DOHH2 (cell line): ENCODE results near the gene TAF4.
"Not testable (repeated sequence)": the region's sequence is repeated elsewhere in the genome, so short reads cannot be mapped to it uniquely, and the experiment has no call there.

ENCODE experiments used
- H3F3A ChIP-seq: fragments of 200-600 bp; sonication (generic), shearing (Covaris generic); 2 replicates; pipeline ENCODE4 v1.6.0; 2016; ENCODE audit warnings: antibody characterized with exemption, mild to moderate bottlenecking; ENCODE audit not compliant: control insufficient read depth, insufficient read depth
- H3K27ac ChIP-seq: fragments of 200-600 bp; sonication (generic); 2 replicates; pipeline ENCODE4 v1.5.1; 2014; ENCODE audit warnings: low read depth, mild to moderate bottlenecking, low read length, moderate library complexity
- H3K27me3 ChIP-seq: fragments of 200-600 bp; sonication (generic); 2 replicates; pipeline ENCODE4 v1.6.1; 2014; ENCODE audit warnings: mild to moderate bottlenecking, low read length, mixed read lengths; ENCODE audit not compliant: control insufficient read depth
- H3K36me3 ChIP-seq: fragments of 200-600 bp; sonication (generic); 2 replicates; pipeline ENCODE4 v1.6.1; 2014; ENCODE audit warnings: mild to moderate bottlenecking, low read length, moderate library complexity, mixed read lengths; ENCODE audit not compliant: control insufficient read depth
- H3K4me1 ChIP-seq: fragments of 200-600 bp; sonication (generic); 2 replicates; pipeline ENCODE4 v1.6.1; 2014; ENCODE audit warnings: mild to moderate bottlenecking, low read length, mixed read lengths; ENCODE audit not compliant: control insufficient read depth
- H3K4me2 ChIP-seq: fragments of 200-600 bp; sonication (generic); 2 replicates; pipeline ENCODE4 v1.6.0; 2014; ENCODE audit warnings: mild to moderate bottlenecking, low read length, moderate library complexity
- H3K4me3 ChIP-seq: fragments of 200-600 bp; sonication (generic); 2 replicates; pipeline ENCODE4 v1.5.1; 2014; ENCODE audit warnings: mild to moderate bottlenecking, low read length, mixed read lengths
- H3K79me2 ChIP-seq: fragments of 200-600 bp; sonication (generic); 2 replicates; pipeline ENCODE4 v1.6.1; 2014; ENCODE audit warnings: mild to moderate bottlenecking, low read length, mixed read lengths; ENCODE audit not compliant: control insufficient read depth
- H3K9me2 ChIP-seq: fragments of 200-600 bp; sonication (generic); replicated peaks from 2 replicates; pipeline ENCODE4 v1.6.1; 2014; ENCODE audit warnings: mild to moderate bottlenecking, low read length, mixed read lengths; ENCODE audit not compliant: control insufficient read depth
- H3K9me3 ChIP-seq: fragments of 200-600 bp; sonication (generic); 2 replicates; pipeline ENCODE4 v1.6.1; 2014; ENCODE audit warnings: antibody characterized with exemption, low read length, mixed read lengths; ENCODE audit not compliant: control insufficient read depth, insufficient read depth
- H4K20me1 ChIP-seq: fragments of 200-600 bp; sonication (generic); 2 replicates; pipeline ENCODE4 v1.6.0; 2014; ENCODE audit warnings: low read depth, mild to moderate bottlenecking, antibody characterized with exemption, low read length, moderate library complexity; ENCODE audit not compliant: control insufficient read depth, insufficient read depth
- CTCF ChIP-seq: fragments of 200-600 bp; sonication (generic); IDR thresholded peaks from one replicate; pipeline ENCODE4 v1.5.1; 2014; ENCODE audit warnings: antibody characterized with exemption, mild to moderate bottlenecking, low read depth, low read length; ENCODE audit not compliant: poor library complexity, severe bottlenecking
- EZH2phosphoT487 ChIP-seq: fragments of 200-600 bp; sonication (generic); IDR thresholded peaks from 2 replicates; pipeline ENCODE4 v1.6.1; 2017; ENCODE audit warnings: borderline replicate concordance, mild to moderate bottlenecking, antibody characterized with exemption, low read length, moderate library complexity, mixed read lengths

The TAF4 gene

GRCh38 chr20:61982951-61983315, 82.7 kb downstream of the TAF4 start:
- Histone ChIP-seq H3K79me2 (peaks cover 7% of the 10 kb centered on the region; the same call in 1 of the 2 replicates), H3K9me2 (no peaks in the 10 kb centered on the region), H3K9me3 (no peaks in the 10 kb centered on the region), H3K4me2 (no peak overlapping the region), H3K27ac (no peak overlapping the region), H3K36me3 (peaks cover 23% of the 10 kb centered on the region), H3K4me3 (no peak overlapping the region), H3F3A (no peaks in the 10 kb centered on the region; the same call in 1 of the 2 replicates), H3K4me1 (no peaks in the 10 kb centered on the region), H3K27me3 (no peaks in the 10 kb centered on the region), H4K20me1 (no peaks in the 10 kb centered on the region)
- TF ChIP-seq EZH2phosphoT487: no peak
- no peak for TF ChIP-seq CTCF

GRCh38 chr20:61982191-61982950, 83.3 kb downstream of the TAF4 start:
- H3F3A ChIP-seq: no peaks in the 10 kb centered on the region; the same call in 1 of the 2 replicates
- H4K20me1 ChIP-seq: no peaks in the 10 kb centered on the region
- H3K4me2 ChIP-seq: no peak overlapping the region
- peaks cover 28% of the 10 kb centered on the region for H3K36me3 ChIP-seq
- TF ChIP-seq EZH2phosphoT487: no peak
- no peak overlapping the region for H3K27ac ChIP-seq
- peaks cover 7% of the 10 kb centered on the region; the same call in 1 of the 2 replicates for H3K79me2 ChIP-seq
- no peaks in the 10 kb centered on the region for H3K27me3 ChIP-seq
- H3K9me3 ChIP-seq: no peaks in the 10 kb centered on the region
- no peaks in the 10 kb centered on the region for H3K9me2 ChIP-seq
- H3K4me1 ChIP-seq: no peaks in the 10 kb centered on the region
- H3K4me3 ChIP-seq: no peak overlapping the region

- H4K20me1 ChIP-seq, H3K4me2 ChIP-seq, H3F3A ChIP-seq, H3K79me2 ChIP-seq, H3K9me3 ChIP-seq, H3K4me1 ChIP-seq, H3K9me2 ChIP-seq, H3K4me3 ChIP-seq, H3K27ac ChIP-seq, H3K27me3 ChIP-seq: not testable (repeated sequence)
- H3K36me3 ChIP-seq: peaks cover 25% of the 10 kb centered on the region
These were observed 84.0 kb downstream of the TAF4 start for GRCh38 chr20:61981691-61982090.

GRCh38 chr20:61980647-61981583, 84.8 kb downstream of the TAF4 start:
- H3K27ac ChIP-seq: no peak overlapping the region
- no peaks in the 10 kb centered on the region for H3K27me3 ChIP-seq
- H4K20me1 ChIP-seq: no peaks in the 10 kb centered on the region
- H3K4me3 ChIP-seq: no peak overlapping the region
- H3K4me1 ChIP-seq: no peaks in the 10 kb centered on the region
- no peaks in the 10 kb centered on the region for H3K9me3 ChIP-seq
- peaks cover 7% of the 10 kb centered on the region; the same call in 1 of the 2 replicates for H3K79me2 ChIP-seq
- no peak overlapping the region for H3K4me2 ChIP-seq
- H3F3A ChIP-seq: no peaks in the 10 kb centered on the region; the same call in 1 of the 2 replicates
- no peak for TF ChIP-seq EZH2phosphoT487
- TF ChIP-seq CTCF: peak; percentile 72
- H3K9me2 ChIP-seq: no peaks in the 10 kb centered on the region
- H3K36me3 ChIP-seq: peaks cover 23% of the 10 kb centered on the region
